ENCODE data around the gene ZNF200. TPM values are rescaled to one million over a fixed set of nuclear protein-coding genes. Genes with fewer than 3 reads are reported as not detected.

The ZNF200 gene
- total and polyA plus RNA-seq, 2 of the 13 experiments (the other 11 are each of a cell fraction or from before 2014, with no cell fraction given): 3.5 to 16.5 TPM

DNA sequence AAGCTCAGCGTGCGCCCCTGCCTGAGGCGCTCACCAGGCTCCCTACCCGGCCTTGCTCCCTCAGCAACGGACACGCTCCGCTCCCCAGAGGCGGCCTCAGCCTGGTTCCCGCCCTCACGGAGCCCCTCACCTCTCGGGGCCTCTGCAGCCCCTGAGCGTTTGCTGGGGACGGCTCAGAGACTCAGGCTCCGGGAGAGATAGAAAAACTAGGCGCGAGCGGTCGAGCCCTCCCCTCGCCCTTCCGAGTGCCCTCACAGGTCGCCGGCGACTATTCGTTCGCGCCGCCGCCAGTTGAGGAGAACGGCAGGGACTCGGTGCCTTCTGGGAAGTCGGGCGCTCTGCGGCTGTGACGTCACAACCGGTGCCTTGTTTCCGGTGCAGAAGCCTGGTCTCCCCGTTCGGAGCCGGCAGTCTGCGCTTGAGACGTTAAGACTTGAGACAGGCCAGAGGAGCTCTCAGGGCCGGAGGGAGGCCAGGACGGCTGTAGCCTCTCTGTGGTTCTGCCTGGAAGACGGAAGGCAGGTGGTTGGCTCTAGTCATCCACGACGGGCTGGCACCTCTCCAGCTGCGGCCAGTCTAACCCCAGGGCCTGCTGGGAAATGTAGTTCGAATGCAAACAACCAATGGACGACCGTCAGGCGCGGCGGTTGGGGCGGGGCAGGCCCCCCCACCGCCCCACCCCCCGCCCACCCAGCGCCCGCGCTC, at the start of gene ZNF200 (continued):
- TF ChIP-seq, protein P1, sequence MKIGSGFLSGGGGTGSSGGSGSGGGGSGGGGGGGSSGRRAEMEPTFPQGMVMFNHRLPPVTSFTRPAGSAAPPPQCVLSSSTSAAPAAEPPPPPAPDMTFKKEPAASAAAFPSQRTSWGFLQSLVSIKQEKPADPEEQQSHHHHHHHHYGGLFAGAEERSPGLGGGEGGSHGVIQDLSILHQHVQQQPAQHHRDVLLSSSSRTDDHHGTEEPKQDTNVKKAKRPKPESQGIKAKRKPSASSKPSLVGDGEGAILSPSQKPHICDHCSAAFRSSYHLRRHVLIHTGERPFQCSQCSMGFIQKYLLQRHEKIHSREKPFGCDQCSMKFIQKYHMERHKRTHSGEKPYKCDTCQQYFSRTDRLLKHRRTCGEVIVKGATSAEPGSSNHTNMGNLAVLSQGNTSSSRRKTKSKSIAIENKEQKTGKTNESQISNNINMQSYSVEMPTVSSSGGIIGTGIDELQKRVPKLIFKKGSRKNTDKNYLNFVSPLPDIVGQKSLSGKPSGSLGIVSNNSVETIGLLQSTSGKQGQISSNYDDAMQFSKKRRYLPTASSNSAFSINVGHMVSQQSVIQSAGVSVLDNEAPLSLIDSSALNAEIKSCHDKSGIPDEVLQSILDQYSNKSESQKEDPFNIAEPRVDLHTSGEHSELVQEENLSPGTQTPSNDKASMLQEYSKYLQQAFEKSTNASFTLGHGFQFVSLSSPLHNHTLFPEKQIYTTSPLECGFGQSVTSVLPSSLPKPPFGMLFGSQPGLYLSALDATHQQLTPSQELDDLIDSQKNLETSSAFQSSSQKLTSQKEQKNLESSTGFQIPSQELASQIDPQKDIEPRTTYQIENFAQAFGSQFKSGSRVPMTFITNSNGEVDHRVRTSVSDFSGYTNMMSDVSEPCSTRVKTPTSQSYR (CRISPR knock-in tag; IDR thresholded peaks at IDR 0.05; ENCODE audit: borderline replicate concordance): peak; percentile 36; the same call in 1 of the 2 replicates
- TF ChIP-seq KLF15 (CRISPR knock-in tag; IDR thresholded peaks at IDR 0.05; ENCODE audit: borderline replicate concordance) (no peak), ZNF24 (IDR thresholded peaks at IDR 0.05) (no peak), ZNF263 (CRISPR knock-in tag; IDR thresholded peaks at IDR 0.05) (no peak), PCBP2 (optimal IDR thresholded peaks at IDR 0.05; ENCODE audit: low read depth, low read length, poor library complexity, severe bottlenecking) (no peak), NAIF1 (CRISPR knock-in tag; IDR thresholded peaks at IDR 0.05; ENCODE audit: borderline replicate concordance) (no peak), NR2F1 (CRISPR knock-in tag; IDR thresholded peaks at IDR 0.05) (no peak), TCF7L2 (IDR thresholded peaks at IDR 0.05; ENCODE audit: low read depth, low read length) (no peak), PHF5A (CRISPR knock-in tag; IDR thresholded peaks at IDR 0.05; ENCODE audit: low read depth, unreplicated experiment) (no peak), YY1 (IDR thresholded peaks at IDR 0.05; ENCODE audit: insufficient read depth, insufficient replicate concordance, low read depth, low read length) (no peak), CREB1 (IDR thresholded peaks at IDR 0.05) (peak; percentile 100), CREB1 (CRISPR knock-in tag; IDR thresholded peaks at IDR 0.05) (peak; percentile 98), ZBTB21 (CRISPR knock-in tag; IDR thresholded peaks at IDR 0.05) (peak; percentile 84; the same call in 1 of the 2 replicates), CAMTA2 (CRISPR knock-in tag; IDR thresholded peaks at IDR 0.05; ENCODE audit: borderline replicate concordance) (peak; percentile 64; the same call in 1 of the 2 replicates), IKZF4 (CRISPR knock-in tag; IDR thresholded peaks at IDR 0.05; ENCODE audit: borderline replicate concordance, low read depth, not compliant biosample characterization) (peak; percentile 52)
- TF ChIP-seq, protein P2, sequence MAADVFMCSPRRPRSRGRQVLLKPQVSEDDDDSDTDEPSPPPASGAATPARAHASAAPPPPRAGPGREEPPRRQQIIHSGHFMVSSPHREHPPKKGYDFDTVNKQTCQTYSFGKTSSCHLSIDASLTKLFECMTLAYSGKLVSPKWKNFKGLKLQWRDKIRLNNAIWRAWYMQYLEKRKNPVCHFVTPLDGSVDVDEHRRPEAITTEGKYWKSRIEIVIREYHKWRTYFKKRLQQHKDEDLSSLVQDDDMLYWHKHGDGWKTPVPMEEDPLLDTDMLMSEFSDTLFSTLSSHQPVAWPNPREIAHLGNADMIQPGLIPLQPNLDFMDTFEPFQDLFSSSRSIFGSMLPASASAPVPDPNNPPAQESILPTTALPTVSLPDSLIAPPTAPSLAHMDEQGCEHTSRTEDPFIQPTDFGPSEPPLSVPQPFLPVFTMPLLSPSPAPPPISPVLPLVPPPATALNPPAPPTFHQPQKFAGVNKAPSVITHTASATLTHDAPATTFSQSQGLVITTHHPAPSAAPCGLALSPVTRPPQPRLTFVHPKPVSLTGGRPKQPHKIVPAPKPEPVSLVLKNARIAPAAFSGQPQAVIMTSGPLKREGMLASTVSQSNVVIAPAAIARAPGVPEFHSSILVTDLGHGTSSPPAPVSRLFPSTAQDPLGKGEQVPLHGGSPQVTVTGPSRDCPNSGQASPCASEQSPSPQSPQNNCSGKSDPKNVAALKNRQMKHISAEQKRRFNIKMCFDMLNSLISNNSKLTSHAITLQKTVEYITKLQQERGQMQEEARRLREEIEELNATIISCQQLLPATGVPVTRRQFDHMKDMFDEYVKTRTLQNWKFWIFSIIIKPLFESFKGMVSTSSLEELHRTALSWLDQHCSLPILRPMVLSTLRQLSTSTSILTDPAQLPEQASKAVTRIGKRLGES (CRISPR knock-in tag; IDR thresholded peaks at IDR 0.05; ENCODE audit: borderline replicate concordance): no peak
- TF ChIP-seq, protein P3, sequence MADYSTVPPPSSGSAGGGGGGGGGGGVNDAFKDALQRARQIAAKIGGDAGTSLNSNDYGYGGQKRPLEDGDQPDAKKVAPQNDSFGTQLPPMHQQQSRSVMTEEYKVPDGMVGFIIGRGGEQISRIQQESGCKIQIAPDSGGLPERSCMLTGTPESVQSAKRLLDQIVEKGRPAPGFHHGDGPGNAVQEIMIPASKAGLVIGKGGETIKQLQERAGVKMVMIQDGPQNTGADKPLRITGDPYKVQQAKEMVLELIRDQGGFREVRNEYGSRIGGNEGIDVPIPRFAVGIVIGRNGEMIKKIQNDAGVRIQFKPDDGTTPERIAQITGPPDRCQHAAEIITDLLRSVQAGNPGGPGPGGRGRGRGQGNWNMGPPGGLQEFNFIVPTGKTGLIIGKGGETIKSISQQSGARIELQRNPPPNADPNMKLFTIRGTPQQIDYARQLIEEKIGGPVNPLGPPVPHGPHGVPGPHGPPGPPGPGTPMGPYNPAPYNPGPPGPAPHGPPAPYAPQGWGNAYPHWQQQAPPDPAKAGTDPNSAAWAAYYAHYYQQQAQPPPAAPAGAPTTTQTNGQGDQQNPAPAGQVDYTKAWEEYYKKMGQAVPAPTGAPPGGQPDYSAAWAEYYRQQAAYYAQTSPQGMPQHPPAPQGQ (CRISPR knock-in tag; IDR thresholded peaks at IDR 0.05; ENCODE audit: borderline replicate concordance): no peak
- TF ChIP-seq, protein P4, sequence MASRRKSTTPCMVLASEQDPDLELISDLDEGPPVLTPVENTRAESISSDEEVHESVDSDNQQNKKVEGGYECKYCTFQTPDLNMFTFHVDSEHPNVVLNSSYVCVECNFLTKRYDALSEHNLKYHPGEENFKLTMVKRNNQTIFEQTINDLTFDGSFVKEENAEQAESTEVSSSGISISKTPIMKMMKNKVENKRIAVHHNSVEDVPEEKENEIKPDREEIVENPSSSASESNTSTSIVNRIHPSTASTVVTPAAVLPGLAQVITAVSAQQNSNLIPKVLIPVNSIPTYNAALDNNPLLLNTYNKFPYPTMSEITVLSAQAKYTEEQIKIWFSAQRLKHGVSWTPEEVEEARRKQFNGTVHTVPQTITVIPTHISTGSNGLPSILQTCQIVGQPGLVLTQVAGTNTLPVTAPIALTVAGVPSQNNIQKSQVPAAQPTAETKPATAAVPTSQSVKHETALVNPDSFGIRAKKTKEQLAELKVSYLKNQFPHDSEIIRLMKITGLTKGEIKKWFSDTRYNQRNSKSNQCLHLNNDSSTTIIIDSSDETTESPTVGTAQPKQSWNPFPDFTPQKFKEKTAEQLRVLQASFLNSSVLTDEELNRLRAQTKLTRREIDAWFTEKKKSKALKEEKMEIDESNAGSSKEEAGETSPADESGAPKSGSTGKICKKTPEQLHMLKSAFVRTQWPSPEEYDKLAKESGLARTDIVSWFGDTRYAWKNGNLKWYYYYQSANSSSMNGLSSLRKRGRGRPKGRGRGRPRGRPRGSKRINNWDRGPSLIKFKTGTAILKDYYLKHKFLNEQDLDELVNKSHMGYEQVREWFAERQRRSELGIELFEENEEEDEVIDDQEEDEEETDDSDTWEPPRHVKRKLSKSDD (CRISPR knock-in tag; IDR thresholded peaks at IDR 0.05; ENCODE audit: low read depth): no peak

Measured in HepG2 (cell line).